Activated naive CD4-positive, alpha-beta T cell treated with anti-CD3 and anti-CD28 coated beads, Interleukin-2, amount 50 U/mL, for 24 hours (primary cell): ENCODE data around the gene MYO5A.
A peak's percentile ranks its signal among the peaks of the same experiment; 100 is the strongest.

Experiments used
- H3K27ac Mint-ChIP-seq: one replicate; pipeline ENCODE4 v1.8.0; 2021; ENCODE audit warnings: mild to moderate bottlenecking, mixed read lengths
- H3K27me3 Mint-ChIP-seq: one replicate; pipeline ENCODE4 v1.8.0; 2021; ENCODE audit warnings: mixed read lengths
- H3K36me3 Mint-ChIP-seq: one replicate; pipeline ENCODE4 v1.8.0; 2021; ENCODE audit warnings: mixed read lengths
- H3K4me1 Mint-ChIP-seq: one replicate; pipeline ENCODE4 v1.8.0; 2021; ENCODE audit warnings: mixed read lengths
- H3K4me3 Mint-ChIP-seq: one replicate; pipeline ENCODE4 v1.8.0; 2021; ENCODE audit warnings: mild to moderate bottlenecking, mixed read lengths
- H3K9me3 Mint-ChIP-seq: one replicate; pipeline ENCODE4 v1.8.0; 2021; ENCODE audit warnings: mixed read lengths

Gene MYO5A

DNA sequence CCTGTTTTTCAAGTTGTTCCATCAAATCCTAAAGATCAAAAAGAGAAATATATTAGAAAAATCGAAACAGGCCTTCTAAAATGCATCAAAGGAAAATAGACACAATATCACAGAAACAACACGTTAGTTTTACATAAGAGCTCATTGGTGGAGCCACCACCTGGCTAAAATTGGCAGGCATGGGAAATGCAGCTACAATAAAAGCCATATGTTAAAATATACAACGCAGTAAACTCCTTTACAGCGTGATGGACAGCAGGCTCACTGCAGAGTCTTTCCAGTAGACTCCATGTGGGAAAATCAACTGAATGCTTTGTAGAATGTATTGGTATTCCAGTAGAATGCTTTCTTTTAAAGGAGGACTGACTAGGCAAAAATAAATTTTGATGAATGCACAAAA is 192.2 kb downstream of the MYO5A start:
- no peak overlapping the region for H3K27ac Mint-ChIP-seq
- H3K4me3 Mint-ChIP-seq, result no peak overlapping the region
- H3K27me3 Mint-ChIP-seq, result no peaks in the 10 kb centered on the region
- H3K9me3 Mint-ChIP-seq, result no peaks in the 10 kb centered on the region
- H3K36me3 Mint-ChIP-seq, result no peaks in the 10 kb centered on the region
- peaks cover 14% of the 10 kb centered on the region for H3K4me1 Mint-ChIP-seq

DNA sequence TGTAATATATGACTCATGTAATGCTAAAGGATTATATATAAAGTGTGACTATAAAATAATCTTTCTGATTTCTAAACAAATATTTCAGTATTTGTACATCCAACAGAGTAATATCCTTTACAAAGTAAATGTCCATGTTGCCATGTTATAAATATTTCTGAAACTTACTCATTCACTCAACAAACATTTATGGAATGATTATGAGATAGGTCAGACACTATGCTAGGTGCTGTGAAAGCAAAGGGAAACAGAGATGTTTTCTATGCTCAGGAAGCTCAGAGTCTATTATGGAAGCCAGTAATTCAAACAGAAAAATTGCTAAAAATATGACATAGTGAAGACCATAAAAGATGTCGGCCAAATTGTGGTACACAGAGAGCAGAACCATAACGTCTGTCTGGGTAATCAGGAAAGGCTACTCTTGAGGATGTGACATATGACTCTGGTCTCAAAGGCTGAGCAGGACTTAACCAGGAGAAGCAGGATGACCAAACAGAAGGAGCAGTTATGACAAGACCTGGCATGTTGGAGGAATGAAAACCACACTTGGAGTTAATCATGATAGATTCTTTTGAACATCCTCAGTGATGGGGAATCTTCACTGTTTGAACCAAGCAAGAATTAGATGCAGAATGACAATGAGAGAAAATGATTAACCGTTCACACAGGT is 194.1 kb downstream of the MYO5A start:
- Mint-ChIP-seq H3K9me3 (no peaks in the 10 kb centered on the region), H3K36me3 (no peaks in the 10 kb centered on the region), H3K4me1 (peaks cover 19% of the 10 kb centered on the region), H3K27ac (peak overlapping the region; percentile 48), H3K27me3 (no peaks in the 10 kb centered on the region), H3K4me3 (no peak overlapping the region)

DNA sequence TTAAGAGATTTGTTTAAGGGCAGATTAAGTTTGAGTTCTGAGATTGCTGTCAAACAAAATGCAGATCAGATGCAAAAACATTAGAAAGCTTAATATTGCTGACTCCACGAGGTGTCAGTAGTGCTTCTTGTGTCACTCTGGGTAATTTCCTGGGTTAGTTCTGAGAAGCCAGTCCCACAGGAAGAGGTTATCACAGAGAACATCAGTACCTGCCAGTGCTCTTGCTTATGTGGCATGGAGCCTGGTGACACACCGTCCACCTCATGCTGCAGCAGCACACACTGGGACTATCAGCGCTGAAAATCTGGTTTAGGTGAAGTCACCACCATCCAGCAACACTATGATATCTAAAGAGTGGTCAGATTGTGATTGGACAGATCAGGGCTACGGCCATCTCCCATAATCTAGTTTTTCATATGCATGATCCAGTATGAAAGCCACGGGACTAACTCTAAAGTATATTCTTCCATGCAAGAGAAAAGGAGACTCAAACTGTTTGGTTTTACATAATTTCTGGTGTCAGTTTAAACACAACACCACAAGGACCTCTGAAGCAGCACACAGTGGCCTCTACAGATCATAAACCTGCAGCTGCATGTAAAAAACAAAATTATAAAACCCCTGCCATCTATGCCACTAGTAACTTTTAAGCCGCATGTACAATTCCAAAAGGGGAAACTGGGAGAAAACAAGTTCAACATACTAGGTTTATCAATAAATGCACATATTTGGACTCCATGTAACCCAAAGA is 197.0 kb downstream of the MYO5A start:
- H3K9me3 Mint-ChIP-seq, result no peaks in the 10 kb centered on the region
- no peaks in the 10 kb centered on the region for H3K27me3 Mint-ChIP-seq
- peaks cover 19% of the 10 kb centered on the region for H3K4me1 Mint-ChIP-seq
- peak overlapping the region; percentile 80 for H3K27ac Mint-ChIP-seq
- peak overlapping the region; percentile 8 for H3K4me3 Mint-ChIP-seq
- H3K36me3 Mint-ChIP-seq, result peaks cover 9% of the 10 kb centered on the region

DNA sequence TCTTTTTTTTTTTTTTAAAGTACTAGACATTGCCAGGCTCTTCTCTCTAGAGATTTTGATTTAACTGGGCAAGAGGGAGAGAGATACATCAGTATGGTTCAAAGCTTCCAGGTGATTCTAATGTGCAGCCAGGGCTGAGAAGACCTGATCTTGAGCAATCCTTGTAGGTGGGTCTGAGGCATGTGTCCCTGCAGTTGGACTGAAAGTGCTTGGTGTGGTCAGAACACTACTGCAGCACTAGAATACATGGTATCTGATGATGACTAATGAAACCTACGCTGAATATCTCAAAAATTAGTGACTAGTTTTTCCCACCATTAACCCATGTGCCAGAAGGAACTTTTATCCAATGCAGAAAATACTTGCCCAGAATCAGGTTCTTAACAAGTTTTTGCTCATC is 198.7 kb downstream of the MYO5A start:
- no peaks in the 10 kb centered on the region for H3K9me3 Mint-ChIP-seq
- peaks cover 10% of the 10 kb centered on the region for H3K36me3 Mint-ChIP-seq
- H3K4me3 Mint-ChIP-seq, result no peak overlapping the region
- H3K27ac Mint-ChIP-seq, result no peak overlapping the region
- H3K27me3 Mint-ChIP-seq, result no peaks in the 10 kb centered on the region
- H3K4me1 Mint-ChIP-seq, result peaks cover 19% of the 10 kb centered on the region

DNA sequence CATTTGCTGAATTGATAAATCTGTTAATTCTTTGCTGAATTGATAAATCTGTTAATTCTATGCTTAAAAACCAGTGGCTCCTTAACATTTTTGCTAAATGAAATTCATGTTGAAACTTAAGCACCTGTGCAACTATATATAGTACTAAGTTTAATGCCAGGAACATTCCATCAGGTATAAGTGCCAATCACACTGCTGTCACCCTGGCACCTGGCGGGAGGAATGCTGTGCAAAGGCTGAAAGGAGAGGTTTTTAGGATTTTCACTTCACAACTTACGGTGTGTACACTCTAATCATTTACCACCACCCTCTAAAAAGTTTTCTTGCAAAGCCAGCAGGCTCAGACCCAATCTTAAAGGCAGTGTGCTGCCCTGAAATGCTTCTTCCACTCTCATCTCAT is 199.5 kb downstream of the MYO5A start:
- peaks cover 19% of the 10 kb centered on the region for H3K4me1 Mint-ChIP-seq
- no peak overlapping the region for H3K4me3 Mint-ChIP-seq
- H3K36me3 Mint-ChIP-seq, result peaks cover 12% of the 10 kb centered on the region
- no peaks in the 10 kb centered on the region for H3K9me3 Mint-ChIP-seq
- no peak overlapping the region for H3K27ac Mint-ChIP-seq
- no peaks in the 10 kb centered on the region for H3K27me3 Mint-ChIP-seq

GRCh38 chr15:52328680-52329079 is 200.0 kb downstream of the MYO5A start:
- peaks cover 19% of the 10 kb centered on the region for H3K4me1 Mint-ChIP-seq
- H3K4me3 Mint-ChIP-seq, result no peak overlapping the region
- no peaks in the 10 kb centered on the region for H3K9me3 Mint-ChIP-seq
- peaks cover 12% of the 10 kb centered on the region for H3K36me3 Mint-ChIP-seq
- no peak overlapping the region for H3K27ac Mint-ChIP-seq
- H3K27me3 Mint-ChIP-seq, result no peaks in the 10 kb centered on the region

DNA sequence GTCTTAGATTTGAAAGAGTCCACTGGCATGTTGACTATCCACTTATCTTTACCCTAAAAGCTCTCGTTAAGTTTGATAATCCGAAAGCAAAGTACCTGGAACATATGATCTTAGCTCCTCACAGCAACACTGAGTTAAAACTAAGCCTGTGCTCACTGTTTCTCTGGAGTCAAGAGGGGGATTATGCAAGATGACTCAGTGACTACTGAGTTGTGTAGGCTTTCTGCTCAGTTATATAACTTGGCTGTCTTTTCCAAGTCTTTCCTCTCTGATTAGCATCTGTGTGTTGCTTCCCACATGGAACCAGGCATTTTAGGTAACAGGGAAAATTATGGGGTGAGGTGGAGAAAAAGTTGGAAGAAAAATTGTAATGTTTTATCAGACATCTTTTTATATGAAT is 201.9 kb downstream of the MYO5A start:
- H3K9me3 Mint-ChIP-seq, result no peaks in the 10 kb centered on the region
- H3K36me3 Mint-ChIP-seq, result peaks cover 17% of the 10 kb centered on the region

DNA sequence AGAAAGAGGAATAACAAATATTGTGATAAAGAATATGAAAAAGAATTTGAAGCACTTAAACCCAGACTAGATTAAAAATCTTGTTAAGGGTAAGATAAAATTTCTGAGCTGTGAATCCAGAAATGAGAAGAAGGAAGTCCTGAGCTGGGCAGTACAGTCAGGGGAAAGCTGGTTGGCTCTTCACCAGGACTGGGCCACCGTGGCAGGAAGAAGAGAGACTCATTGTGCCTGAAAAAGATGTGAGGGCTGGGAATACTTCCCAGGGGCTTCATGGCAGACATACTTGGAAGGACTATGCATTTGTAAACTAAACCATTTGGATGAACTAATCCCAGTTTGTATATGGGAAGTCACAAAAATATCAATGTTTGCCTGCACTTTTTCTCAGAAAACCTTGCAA is 204.6 kb downstream of the MYO5A start:
- no peaks in the 10 kb centered on the region for H3K27me3 Mint-ChIP-seq
- no peak overlapping the region for H3K27ac Mint-ChIP-seq
- H3K4me3 Mint-ChIP-seq, result no peak overlapping the region
- H3K4me1 Mint-ChIP-seq, result no peaks in the 10 kb centered on the region
- H3K9me3 Mint-ChIP-seq, result no peaks in the 10 kb centered on the region
- H3K36me3 Mint-ChIP-seq, result peaks cover 20% of the 10 kb centered on the region

More for the DNA sequence above, 201.9 kb downstream of the MYO5A start:
- Mint-ChIP-seq H3K4me3 (no peak overlapping the region), H3K4me1 (peaks cover 7% of the 10 kb centered on the region), H3K27me3 (no peaks in the 10 kb centered on the region), H3K27ac (no peak overlapping the region)

- Mint-ChIP-seq H3K4me1 (no peaks in the 10 kb centered on the region), H3K27me3 (no peaks in the 10 kb centered on the region), H3K9me3 (no peaks in the 10 kb centered on the region), H3K4me3 (no peak overlapping the region), H3K36me3 (peaks cover 22% of the 10 kb centered on the region), H3K27ac (no peak overlapping the region)
Measured at GRCh38 chr15:52318729-52319500, 209.8 kb downstream of the MYO5A start.

DNA sequence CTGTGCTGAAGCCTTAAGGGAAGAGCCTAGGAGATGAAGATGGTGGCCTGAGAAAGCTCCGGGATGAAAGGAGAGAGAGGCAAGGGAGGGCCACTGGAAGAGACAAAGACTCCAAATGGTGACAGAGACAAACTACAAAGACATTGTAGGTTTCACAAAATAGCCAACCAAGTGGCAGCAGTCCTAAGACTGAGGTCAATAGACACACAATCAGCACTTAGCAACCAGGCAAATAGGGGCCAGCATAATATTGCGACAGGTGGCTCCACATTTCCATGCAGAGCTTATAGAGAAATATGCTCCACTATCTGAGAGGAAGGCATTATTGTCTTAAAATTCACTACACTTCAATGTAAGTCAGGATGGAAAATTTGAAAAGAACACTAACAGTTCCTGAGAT is 211.0 kb downstream of the MYO5A start:
- Mint-ChIP-seq H3K9me3 (no peaks in the 10 kb centered on the region), H3K36me3 (peaks cover 25% of the 10 kb centered on the region), H3K4me3 (no peak overlapping the region), H3K27me3 (no peaks in the 10 kb centered on the region), H3K4me1 (no peaks in the 10 kb centered on the region), H3K27ac (no peak overlapping the region)

DNA sequence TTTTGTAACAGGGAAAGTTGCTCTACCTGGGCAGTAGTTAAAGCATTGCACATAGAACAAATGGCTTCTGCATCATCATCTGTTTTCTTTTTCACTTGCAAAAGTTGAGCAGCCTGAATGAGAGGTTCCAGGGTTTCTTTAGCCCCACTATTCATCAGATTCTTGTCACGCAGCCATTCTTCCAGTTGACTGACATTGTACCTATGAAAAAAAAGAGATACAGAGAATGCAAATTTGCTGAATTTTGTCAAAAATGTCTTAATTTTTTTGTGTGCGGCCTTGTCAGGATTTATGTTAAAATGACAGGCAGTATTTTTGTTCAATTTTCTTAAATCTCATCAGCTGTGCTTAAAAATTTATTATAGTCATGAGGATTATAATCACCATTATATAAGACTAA is 211.7 kb downstream of the MYO5A start:
- Mint-ChIP-seq H3K27ac (no peak overlapping the region), H3K27me3 (no peaks in the 10 kb centered on the region), H3K4me3 (no peak overlapping the region), H3K36me3 (peaks cover 25% of the 10 kb centered on the region), H3K9me3 (no peaks in the 10 kb centered on the region), H3K4me1 (no peaks in the 10 kb centered on the region)

DNA sequence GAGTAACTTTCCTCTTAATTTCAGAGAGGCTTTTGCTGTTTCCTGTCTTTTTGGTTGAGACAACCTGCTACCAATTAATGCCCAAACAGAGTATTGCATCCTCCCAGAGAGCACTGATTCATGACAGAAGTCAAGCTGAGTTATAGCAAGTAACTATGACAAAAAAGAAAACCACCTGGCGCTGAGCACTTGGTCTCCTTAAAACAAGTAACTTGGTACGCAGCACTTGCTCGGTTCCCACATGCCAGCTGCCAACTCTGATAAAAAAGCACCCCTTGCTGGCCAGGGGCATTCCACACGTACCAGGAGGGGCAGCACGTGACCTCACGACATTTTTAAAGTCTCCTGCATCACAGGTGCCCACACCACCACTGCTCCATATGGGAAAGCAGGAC is 219.5 kb downstream of the MYO5A start:
- Mint-ChIP-seq H3K9me3 (peaks cover under 1% of the 10 kb centered on the region), H3K36me3 (peaks cover 21% of the 10 kb centered on the region), H3K27ac (no peak overlapping the region), H3K27me3 (no peaks in the 10 kb centered on the region), H3K4me1 (peaks cover under 1% of the 10 kb centered on the region), H3K4me3 (no peak overlapping the region)

DNA sequence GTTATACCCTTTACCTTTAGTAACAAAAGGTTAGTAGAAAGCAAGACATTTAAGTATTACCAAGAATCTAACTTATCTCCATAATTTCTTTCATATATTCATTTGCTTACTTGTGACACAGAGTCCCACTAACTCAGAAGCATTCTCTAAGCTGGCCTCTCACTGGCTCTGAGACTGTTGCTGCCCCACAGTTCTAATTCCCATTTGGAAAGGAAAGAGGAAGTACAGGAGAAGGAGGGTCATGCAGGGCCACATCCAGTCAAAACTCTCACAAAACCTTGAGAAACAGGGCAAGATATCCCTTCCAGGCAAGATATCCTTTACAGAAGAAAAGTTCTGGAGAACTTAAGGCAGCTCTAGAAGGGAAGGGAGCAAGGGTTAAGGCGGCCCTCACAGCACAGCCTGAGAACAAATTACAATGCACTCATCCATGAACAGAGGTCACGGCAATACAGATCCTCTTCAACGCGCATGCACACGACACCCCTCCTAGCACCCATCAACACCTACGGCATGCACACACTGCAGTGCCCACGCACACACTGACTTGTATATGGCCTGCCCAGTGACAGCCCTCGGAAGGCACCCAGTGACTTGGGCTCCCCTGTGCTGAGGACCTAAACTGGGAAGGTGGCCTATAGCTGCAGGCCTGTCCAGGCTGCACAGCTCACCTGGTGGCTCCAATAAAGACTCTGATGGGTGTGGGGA is 220.1 kb downstream of the MYO5A start:
- Mint-ChIP-seq H3K9me3 (peaks cover 4% of the 10 kb centered on the region), H3K4me3 (no peak overlapping the region), H3K27ac (no peak overlapping the region), H3K36me3 (peaks cover 18% of the 10 kb centered on the region), H3K4me1 (peaks cover 6% of the 10 kb centered on the region), H3K27me3 (no peaks in the 10 kb centered on the region)

- Mint-ChIP-seq H3K4me1 (peaks cover 12% of the 10 kb centered on the region), H3K27me3 (no peaks in the 10 kb centered on the region), H3K9me3 (peaks cover 4% of the 10 kb centered on the region), H3K4me3 (no peak overlapping the region), H3K36me3 (peaks cover 12% of the 10 kb centered on the region), H3K27ac (no peak overlapping the region)
Measured at GRCh38 chr15:52307847-52308246, 220.8 kb downstream of the MYO5A start.

DNA sequence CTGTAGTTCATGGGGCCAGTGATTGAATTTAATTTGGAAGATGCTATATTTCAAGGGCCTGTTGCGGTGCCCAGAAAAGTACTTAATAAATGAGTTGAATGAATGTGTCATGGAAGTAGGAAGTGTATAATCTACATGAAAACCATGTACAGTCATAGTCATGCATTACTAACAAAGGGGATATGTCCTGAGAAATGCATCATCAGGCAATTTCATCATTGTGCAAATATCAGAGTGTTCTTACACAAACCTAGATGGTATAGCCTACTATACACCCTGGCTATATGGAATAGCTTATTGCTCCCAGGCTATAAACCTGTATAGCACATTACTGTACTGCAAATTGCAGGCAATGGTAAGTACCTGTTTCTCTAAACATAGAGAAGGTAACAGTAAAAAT is 222.4 kb downstream of the MYO5A start:
- H3K27me3 Mint-ChIP-seq, result no peaks in the 10 kb centered on the region
- H3K4me3 Mint-ChIP-seq, result no peak overlapping the region
- H3K27ac Mint-ChIP-seq, result no peak overlapping the region
- peaks cover 10% of the 10 kb centered on the region for H3K36me3 Mint-ChIP-seq
- H3K4me1 Mint-ChIP-seq, result peaks cover 12% of the 10 kb centered on the region
- H3K9me3 Mint-ChIP-seq, result peaks cover 4% of the 10 kb centered on the region
